GM19468 (cell line): ENCODE measurements around the gene ANKRD30BL.
"Not testable (repeated sequence)": the region's sequence is repeated elsewhere in the genome, so short reads cannot be mapped to it uniquely, and the experiment has no call there.

Experiments
- ATAC-seq: cut with Tn5 transposase; IDR thresholded peaks from one replicate; pipeline ENCODE4 v1.9.1; 2021; ENCODE audit warnings: mild to moderate bottlenecking, moderate library complexity, moderate number of reproducible peaks; ENCODE audit not compliant: unreplicated experiment; ENCODE audit errors: extremely low read depth

The ANKRD30BL gene

GRCh38 chr2:132161161-132162124 lies at the start of gene ANKRD30BL:
Gene ANKRD30BL, minus strand, starts transcription at chr2:132161952. Its CDS starts 247 bp downstream, at chr2:132161705.
- not testable (repeated sequence) for ATAC-seq

DNA sequence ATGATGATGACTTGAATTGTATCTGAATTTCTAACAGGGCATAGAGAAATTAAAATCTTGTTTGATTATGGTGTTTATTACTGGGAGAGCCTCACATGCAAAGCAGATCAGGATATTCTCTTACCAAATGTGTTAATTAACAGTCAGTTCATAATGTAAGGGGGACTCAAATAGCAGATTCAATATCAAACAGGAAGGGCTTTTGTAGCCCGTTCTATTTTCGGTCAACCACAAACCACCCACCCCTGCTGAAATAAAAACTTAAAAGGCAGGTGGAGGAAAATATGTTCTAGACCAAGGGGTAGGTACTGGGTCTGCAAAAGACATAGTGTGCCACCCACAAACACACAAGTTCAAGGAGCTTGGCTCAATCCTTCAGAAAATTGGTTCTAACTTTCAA lies 41.1 kb upstream of the ANKRD30BL start:
- not testable (repeated sequence) for ATAC-seq

GRCh38 chr2:132192854-132193253 lies 31.1 kb upstream of the ANKRD30BL start:
- ATAC-seq, result not testable (repeated sequence)

- not testable (repeated sequence) for ATAC-seq
Observed at GRCh38 chr2:132167100-132167499, 5.3 kb upstream of the ANKRD30BL start.

DNA sequence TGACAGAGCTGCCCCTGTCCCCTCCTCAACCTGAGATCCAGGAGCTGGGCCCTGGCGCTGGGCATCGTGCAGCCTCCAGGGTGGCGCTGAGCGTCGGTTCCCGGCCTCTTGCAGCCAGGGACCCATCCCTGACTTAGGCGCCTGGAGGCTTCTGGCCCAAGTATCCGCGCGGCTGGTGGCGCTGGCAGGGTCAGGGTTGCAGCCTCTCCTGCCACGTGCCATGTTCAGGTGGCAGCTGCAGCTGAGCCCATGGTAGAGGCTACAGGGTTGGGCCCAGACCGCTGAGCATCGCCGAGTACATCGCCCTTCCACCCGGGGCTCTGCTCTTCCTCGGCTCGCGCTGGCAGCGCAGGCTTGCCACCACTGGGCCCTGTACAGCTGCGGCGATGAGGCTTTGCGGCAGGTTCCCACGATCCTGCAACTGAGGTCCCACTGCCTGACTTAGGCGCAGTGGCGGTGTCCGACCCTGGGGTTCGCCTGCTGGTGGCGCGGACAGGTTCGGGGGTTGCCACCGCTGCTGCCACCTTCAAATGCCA lies 441 bp upstream of the ANKRD30BL start:
- ATAC-seq, result not testable (repeated sequence)

- not testable (repeated sequence) for ATAC-seq
Observed at GRCh38 chr2:132146774-132147173, 15.0 kb downstream of the ANKRD30BL start.
